Thyroid gland (tissue), 4 donors: ENCODE measurements around the gene ZNF584. TPM values are rescaled to one million over a fixed set of nuclear protein-coding genes. Genes with fewer than 3 reads are reported as not detected.

Experiments
- DNase-seq, 2 donors: peaks; one replicate each; pipeline ENCODE4 v3.0.0-alpha.2; 2019
- H3K27ac ChIP-seq, 3 donors: fragments of 200-600 bp; sonication (generic); 1 replicate in 2 of 3; 2 replicates in 1 of 3; pipeline ENCODE4 v1.5.1; 2016 to 2019; ENCODE audit warnings: mild to moderate bottlenecking in 1 of 3, moderate library complexity in 1 of 3
- H3K27me3 ChIP-seq: fragments of 200-600 bp; sonication (generic); one replicate; pipeline ENCODE4 v1.5.1; 2019
- H3K36me3 ChIP-seq, 2 donors: fragments of 200-600 bp; sonication (generic); one replicate each; pipeline ENCODE4 v1.5.1; 2016 to 2019
- H3K4me1 ChIP-seq, 2 donors: fragments of 200-600 bp; sonication (generic); one replicate each; pipeline ENCODE4 v1.5.1; 2017 to 2019
- H3K4me3 ChIP-seq, 3 donors: fragments of 200-600 bp; sonication (generic); replicated peaks in 1 of 3; 1 replicate in 2 of 3; 2 replicates in 1 of 3; pipeline ENCODE4 v1.5.1; 2016; ENCODE audit warnings: mild to moderate bottlenecking in 1 of 3
- H3K9me3 ChIP-seq: fragments of 200-600 bp; sonication (generic); one replicate; pipeline ENCODE4 v1.5.1; 2017
- CTCF ChIP-seq, 6 experiments: fragments of 200-600 bp in 3 of 6; fragments of 450-650 bp in 3 of 6; sonication (generic) in 3 of 6; IDR thresholded peaks; one replicate each; pipeline ENCODE4 v1.5.1; 2016 to 2019; ENCODE audit warnings: antibody characterized with exemption in 6 of 6, mild to moderate bottlenecking in 2 of 6, inconsistent platforms in 1 of 6, moderate library complexity in 1 of 6
- POLR2A ChIP-seq, 2 donors: fragments of 450-650 bp; IDR thresholded peaks; one replicate each; pipeline ENCODE4 v1.6.1; 2017; ENCODE audit warnings: antibody characterized with exemption in 2 of 2, mild to moderate bottlenecking in 2 of 2, moderate library complexity in 1 of 2
- WGBS, 2 donors: methylation state at CpG; one replicate each; pipeline ENCODE4 v1.1.5; 2017; 5-methylcytosine and 5-hydroxymethylcytosine counted together
- intact Hi-C: fragments of 100-400 bp; cut with DNase I; formaldehyde crosslinking; loops from one replicate; pipeline ENCODE4 v1.15.1; 2023
- total RNA-seq, 4 donors: library from RNA; depleted of rRNA; stranded (reverse); fragments of >200 nt; gene quantifications; one replicate each; pipeline ENCODE4 v1.2.3, GENCODE V29; 2016

ZNF584 gene
- total RNA-seq, 4 donors from 2014 or later: 10.1 to 31.1 (median 23.1) TPM

- DNase-seq: peak; percentile 96
- peak within 1 kb of the TSS; percentile 54 to 82 (median 57) for H3K4me3 ChIP-seq
- H3K4me1 ChIP-seq: peaks cover 18 to 26% of the 10 kb centered on the region in 2 donors
- H3K27me3 ChIP-seq: no peaks in the 10 kb centered on the region
- intact Hi-C loops: loop anchor here (10.0 kb wide), 1 partner anchor 62 kb away; the partner anchor contains the start of gene ZSCAN22
- TF ChIP-seq POLR2A (IDR thresholded peaks at IDR 0.05): peak; percentile 9 to 75
- no peak for TF ChIP-seq CTCF (IDR thresholded peaks at IDR 0.05)
- WGBS, 2 donors: 0 to 1% methylated on average over 21 to 22 of the region's 64 CpGs
- peaks cover 0 to 8% of the 10 kb centered on the region in 2 donors for H3K36me3 ChIP-seq
- peak within 1 kb of the TSS; percentile 89 to 99 (median 93) for H3K27ac ChIP-seq
- H3K9me3 ChIP-seq: no peaks in the 10 kb centered on the region
Measured at GRCh38 chr19:58386576-58387337, 21.7 kb upstream of the ZNF584 start, which contains the start of gene RPS5. Gene RPS5 (plus strand): TSS chr19:58387269. CDS start chr19:58388138, 869 bp downstream.

- TF ChIP-seq POLR2A (IDR thresholded peaks at IDR 0.05) (no peak), CTCF (IDR thresholded peaks at IDR 0.05) (no peak)
- intact Hi-C loops: loop anchor here (10.0 kb wide), 1 partner anchor 63 kb away; the partner anchor contains the start of gene ZSCAN22
- H3K9me3 ChIP-seq: no peaks in the 10 kb centered on the region
- H3K27ac ChIP-seq: peak overlapping the region in 1 of 3 donors; percentile 89
- DNase-seq: no peak
- no peaks in the 10 kb centered on the region for H3K27me3 ChIP-seq
- H3K36me3 ChIP-seq: peaks cover 0 to 9% of the 10 kb centered on the region in 2 donors
- H3K4me1 ChIP-seq: peaks cover 15 to 20% of the 10 kb centered on the region in 2 donors
- WGBS, 2 donors: 9% methylated on average over 39 of the region's 39 CpGs
- peak overlapping the region; percentile 54 to 82 (median 57) for H3K4me3 ChIP-seq
Measured at GRCh38 chr19:58387338-58388174, 20.9 kb upstream of the ZNF584 start.

GRCh38 chr19:58388175-58388526, 20.3 kb upstream of the ZNF584 start:
- TF ChIP-seq CTCF (IDR thresholded peaks at IDR 0.05) (no peak), POLR2A (IDR thresholded peaks at IDR 0.05) (no peak)
- no peak overlapping the region for H3K27ac ChIP-seq
- WGBS, 2 donors: 88 to 89% methylated on average over 3 of the region's 3 CpGs
- no peak for DNase-seq
- peaks cover 5 to 13% of the 10 kb centered on the region in 2 donors for H3K36me3 ChIP-seq
- peaks cover 15 to 20% of the 10 kb centered on the region in 2 donors for H3K4me1 ChIP-seq
- H3K9me3 ChIP-seq: no peaks in the 10 kb centered on the region
- H3K27me3 ChIP-seq: no peaks in the 10 kb centered on the region
- peak overlapping the region in 1 of 3 donors; percentile 54 for H3K4me3 ChIP-seq
- intact Hi-C loops: loop anchor here (10.0 kb wide), 1 partner anchor 63 kb away; the partner anchor contains the start of gene ZSCAN22

- Histone ChIP-seq H3K4me3 (no peak overlapping the region), H3K36me3 (peaks cover 20 to 32% of the 10 kb centered on the region in 2 donors), H3K27ac (no peak overlapping the region), H3K27me3 (peaks cover 6% of the 10 kb centered on the region), H3K4me1 (peaks cover 0 to 18% of the 10 kb centered on the region in 2 donors), H3K9me3 (no peaks in the 10 kb centered on the region)
- no peak for DNase-seq
- intact Hi-C loops: no loop called here
- TF ChIP-seq CTCF (IDR thresholded peaks at IDR 0.05) (no peak), POLR2A (IDR thresholded peaks at IDR 0.05) (no peak)
- 94% methylated on average over 19 to 25 of the region's 26 CpGs for WGBS, 2 donors
Measured at GRCh38 chr19:58392945-58393724, 15.3 kb upstream of the ZNF584 start.
